SK-N-SH (cell line): ENCODE results near the gene PRR23A. TPM values are rescaled to one million over a fixed set of nuclear protein-coding genes. Genes with fewer than 3 reads are reported as not detected.

ENCODE experiments used
- CTCF ChIP-seq: fragments of 200-600 bp; sonication (generic); IDR thresholded peaks from 2 replicates; pipeline ENCODE4 v1.6.1; 2017; ENCODE audit warnings: antibody characterized with exemption, mild to moderate bottlenecking, moderate library complexity
- FOSL2 ChIP-seq: IDR thresholded peaks from 2 replicates; pipeline ENCODE4 v1.4.0; 2012; ENCODE audit warnings: low read depth, mild to moderate bottlenecking, moderate library complexity, borderline replicate concordance
- PBX3 ChIP-seq: IDR thresholded peaks from 2 replicates; pipeline ENCODE4; 2012
- RCOR1 ChIP-seq: fragments of 150-350 bp; IDR thresholded peaks from 2 replicates; pipeline ENCODE4 v1.6.1; 2017; ENCODE audit warnings: antibody characterized with exemption, low read length
- polyA plus RNA-seq, 3 experiments: library from polyadenylated mRNA; depleted of rRNA; stranded (reverse); fragments of >200 nt; gene quantifications; 2 replicates each; pipeline ENCODE4 v1.2.3, GENCODE V29; 2012

The PRR23A gene
- polyA plus RNA-seq, 1 of the 3 experiments (the other 2 are of a cell fraction): not detected

GRCh38 chr3:138960417-138960852 is 45.6 kb downstream of the PRR23A start (continued):
- TF ChIP-seq PBX3: no peak
- TF ChIP-seq CTCF: no peak
- TF ChIP-seq RCOR1: no peak
- no peak for TF ChIP-seq FOSL2

Other genes with a start within 250 kb of the PRR23A start
- gene PIK3CB, start 171.3 kb downstream of the PRR23A start, polyA plus RNA-seq (2012; rRNA removed): 6.8 and 6.9 TPM in 2 replicates
- gene FOXL2, start 59.1 kb downstream of the PRR23A start, polyA plus RNA-seq (2012; rRNA removed): not detected in 2 replicates
- gene FOXL2NB, start 59.1 kb downstream of the PRR23A start, polyA plus RNA-seq (2012; rRNA removed): not detected in 2 replicates
- gene PRR23B, start 14.7 kb upstream of the PRR23A start, polyA plus RNA-seq (2012; rRNA removed): not detected in 2 replicates
- not detected in 2 replicates for gene PRR23C, start 38.6 kb upstream of the PRR23A start, polyA plus RNA-seq (2012; rRNA removed)